HuH-7 (cell line): ENCODE data around the gene FOXI1.
"Not testable (repeated sequence)": the region's sequence is repeated elsewhere in the genome, so short reads cannot be mapped to it uniquely, and the experiment has no call there.

ENCODE experiments used
- DNase-seq: peaks from one replicate; pipeline ENCODE4 v3.0.0; 2011; ENCODE audit warnings: low spot score

The FOXI1 gene

GRCh38 chr5:170126061-170126460 lies 20.4 kb downstream of the FOXI1 start:
- DNase-seq = no peak

- DNase-seq = no peak
Measured at GRCh38 chr5:170126626-170127025, 20.9 kb downstream of the FOXI1 start.

GRCh38 chr5:170131235-170131634 lies 25.5 kb downstream of the FOXI1 start:
- no peak for DNase-seq

- DNase-seq = no peak
Measured at GRCh38 chr5:170132269-170132975, 26.7 kb downstream of the FOXI1 start.

- DNase-seq = no peak
Measured at GRCh38 chr5:170132976-170133448, 27.3 kb downstream of the FOXI1 start.

GRCh38 chr5:170135796-170136490 lies 30.2 kb downstream of the FOXI1 start:
- DNase-seq = no peak

GRCh38 chr5:170136506-170136905 lies 30.8 kb downstream of the FOXI1 start:
- DNase-seq = no peak

GRCh38 chr5:170137694-170138214 lies 32.1 kb downstream of the FOXI1 start:
- no peak for DNase-seq

- no peak for DNase-seq
Measured at GRCh38 chr5:170138273-170138672, 32.6 kb downstream of the FOXI1 start.

GRCh38 chr5:170139786-170140335 lies 34.2 kb downstream of the FOXI1 start:
- no peak for DNase-seq

- DNase-seq = not testable (repeated sequence)
Measured at GRCh38 chr5:170141196-170141595, 35.5 kb downstream of the FOXI1 start.

GRCh38 chr5:170141636-170142035 lies 35.9 kb downstream of the FOXI1 start:
- no peak for DNase-seq

GRCh38 chr5:170142196-170142595 lies 36.5 kb downstream of the FOXI1 start:
- DNase-seq = no peak

GRCh38 chr5:170143091-170143490 lies 37.4 kb downstream of the FOXI1 start:
- no peak for DNase-seq

GRCh38 chr5:170143710-170144109 lies 38.0 kb downstream of the FOXI1 start:
- DNase-seq = no peak

- DNase-seq = no peak
Measured at GRCh38 chr5:170144286-170145023, 38.8 kb downstream of the FOXI1 start.

- DNase-seq = no peak
Measured at GRCh38 chr5:170145462-170145861, 39.8 kb downstream of the FOXI1 start.

GRCh38 chr5:170147051-170147752 lies 41.5 kb downstream of the FOXI1 start:
- DNase-seq = no peak

GRCh38 chr5:170147753-170148264 lies 42.1 kb downstream of the FOXI1 start:
- no peak for DNase-seq

GRCh38 chr5:170148430-170149205 lies 42.9 kb downstream of the FOXI1 start:
- DNase-seq = no peak

- DNase-seq = no peak
Measured at GRCh38 chr5:170149206-170149515, 43.5 kb downstream of the FOXI1 start.
